Stimulated activated CD8-positive, alpha-beta memory T cell treated with anti-CD3 and anti-CD28 coated beads, Interleukin-2, amount 100 ng/mL, for 48 hours (primary cell): Measurements from ENCODE around the gene OR3A3.
"Not testable (repeated sequence)": the region's sequence is repeated elsewhere in the genome, so short reads cannot be mapped to it uniquely, and the experiment has no call there.

Experiments used
- DNase-seq, 2 donors: peaks; one replicate each; pipeline ENCODE4 v3.0.0-alpha.2; 2020; ENCODE audit warnings: low read depth in 2 of 2

OR3A3 gene

DNA sequence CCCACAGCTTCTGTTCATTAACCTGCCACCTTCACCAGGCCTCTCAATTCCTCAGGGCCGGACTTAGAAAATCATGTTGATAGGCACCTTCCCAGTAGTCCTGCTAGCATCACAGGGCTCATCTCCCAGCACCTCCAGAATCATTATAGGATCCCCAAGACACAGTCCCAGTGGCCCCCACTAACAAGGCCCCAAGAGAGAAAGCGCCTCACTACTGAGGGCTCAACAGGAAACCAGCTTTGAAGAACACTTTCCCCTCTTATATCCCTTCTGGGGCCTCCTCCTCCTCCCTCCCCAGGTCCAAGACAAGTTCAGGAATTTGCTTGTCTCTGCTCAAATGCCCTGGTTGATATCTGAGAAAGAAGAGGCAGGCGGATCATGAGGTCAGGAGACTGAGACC is at the start of gene OR3A3:
Gene OR3A3 (plus strand): TSS at position 301 of the 400 bp plus-strand sequence.
- no peak for DNase-seq

DNA sequence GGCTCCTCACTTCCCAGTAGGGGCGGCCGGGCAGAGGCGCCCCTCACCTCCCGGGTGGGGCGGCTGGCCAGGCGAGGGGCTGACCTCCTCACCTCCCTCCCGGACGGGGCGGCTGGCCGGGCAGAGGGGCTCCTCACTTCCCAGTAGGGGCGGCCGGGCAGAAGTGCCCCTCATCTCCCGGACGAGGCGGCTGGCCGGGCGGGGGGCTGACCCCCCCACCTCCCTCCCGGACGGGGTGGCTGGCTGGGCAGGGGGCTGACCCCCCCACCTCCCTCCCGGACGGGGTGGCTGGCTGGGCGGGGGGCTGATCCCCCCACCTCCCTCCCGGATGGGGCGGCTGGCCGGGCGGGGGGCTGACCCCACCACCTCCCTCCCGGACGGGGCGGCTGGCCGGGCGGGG is 40.0 kb upstream of the OR3A3 start:
- DNase-seq, result not testable (repeated sequence)

DNA sequence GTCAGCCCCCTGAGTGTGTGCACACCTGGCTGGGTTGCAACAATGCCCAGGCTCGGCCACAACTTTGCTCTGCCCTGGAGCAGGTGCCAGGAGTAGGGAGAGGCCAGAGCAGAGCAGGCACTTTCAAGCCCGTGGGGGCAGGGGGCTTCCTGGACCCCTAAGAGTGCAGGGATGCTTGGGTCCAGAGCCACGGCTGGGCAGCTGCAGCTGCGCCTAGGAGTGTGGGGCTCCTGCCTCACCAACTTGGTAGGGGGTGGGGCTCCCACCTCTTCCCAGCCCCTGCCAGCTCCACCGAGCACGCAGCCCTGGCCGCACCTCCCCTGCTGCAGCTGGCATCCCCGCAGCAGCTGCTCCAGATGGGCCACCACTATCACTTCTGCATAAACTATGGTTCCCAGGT is 32.8 kb upstream of the OR3A3 start:
- no peak for DNase-seq

DNA sequence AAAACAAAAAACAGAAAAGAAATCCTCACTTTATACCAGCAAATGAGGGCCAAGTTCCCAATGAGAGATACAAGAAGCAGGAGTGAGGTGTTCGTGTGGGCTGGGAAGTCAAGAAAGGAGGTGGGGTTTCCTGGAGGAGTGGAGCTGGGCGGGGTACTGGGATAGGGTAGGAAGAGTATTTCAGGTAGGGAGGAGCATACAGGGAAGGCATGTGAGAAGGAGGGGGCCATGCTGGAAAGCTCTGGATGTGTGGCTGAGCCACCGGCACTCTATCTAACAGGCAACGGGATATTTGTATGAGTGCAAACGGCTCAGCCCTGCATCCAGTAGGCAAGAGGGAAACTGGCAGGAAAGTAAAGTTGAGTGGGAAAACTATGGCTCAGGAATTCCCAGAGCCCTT is 29.2 kb upstream of the OR3A3 start:
- no peak for DNase-seq

DNA sequence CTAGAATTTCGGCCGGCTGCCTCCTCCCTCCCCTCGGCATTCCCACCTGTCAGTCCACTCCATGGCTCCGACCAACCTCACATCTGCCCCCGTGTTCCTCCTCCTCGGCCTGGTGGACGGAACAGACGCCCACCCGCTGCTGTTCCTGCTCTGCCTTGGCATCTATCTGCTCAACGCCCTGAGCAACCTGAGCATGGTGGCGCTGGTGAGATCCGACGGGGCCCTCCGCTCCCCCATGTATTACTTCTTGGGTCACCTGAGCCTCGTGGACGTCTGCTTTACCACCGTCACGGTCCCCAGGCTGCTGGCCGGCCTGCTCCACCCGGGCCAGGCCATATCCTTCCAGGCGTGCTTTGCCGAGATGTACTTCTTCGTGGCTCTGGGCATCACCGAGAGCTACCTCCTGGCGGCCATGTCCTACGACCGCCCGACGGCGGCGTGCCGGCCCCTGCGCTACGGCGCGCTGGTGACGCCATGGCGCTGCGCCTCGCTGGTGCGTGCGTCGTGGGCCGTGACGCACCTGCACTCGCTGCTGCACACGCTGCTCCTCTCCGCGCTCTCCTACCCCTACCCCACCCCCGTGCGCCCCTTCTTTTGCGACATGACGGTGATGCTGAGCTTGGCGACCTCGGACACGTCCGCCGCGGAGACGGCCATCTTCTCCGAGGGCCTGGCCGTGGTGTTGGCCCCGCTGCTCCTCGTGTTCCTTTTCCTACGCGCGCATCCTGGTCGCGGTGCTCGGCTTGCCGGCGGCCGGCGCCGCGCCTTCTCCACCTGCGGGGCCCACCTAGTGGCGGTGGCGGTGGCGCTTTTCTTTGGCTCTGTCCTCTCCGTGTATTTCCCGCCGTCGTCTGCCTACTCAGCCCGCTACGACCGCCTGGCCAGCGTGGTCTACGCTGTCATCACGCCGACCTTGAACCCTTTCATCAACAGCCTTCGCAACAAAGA is 25.0 kb upstream of the OR3A3 start, which contains the start of gene OR3A2:
Gene OR3A2 (minus strand): TSS at position 440 of the 948 bp plus-strand sequence.
- peak in 1 of 2 donors; percentile 9 for DNase-seq

DNA sequence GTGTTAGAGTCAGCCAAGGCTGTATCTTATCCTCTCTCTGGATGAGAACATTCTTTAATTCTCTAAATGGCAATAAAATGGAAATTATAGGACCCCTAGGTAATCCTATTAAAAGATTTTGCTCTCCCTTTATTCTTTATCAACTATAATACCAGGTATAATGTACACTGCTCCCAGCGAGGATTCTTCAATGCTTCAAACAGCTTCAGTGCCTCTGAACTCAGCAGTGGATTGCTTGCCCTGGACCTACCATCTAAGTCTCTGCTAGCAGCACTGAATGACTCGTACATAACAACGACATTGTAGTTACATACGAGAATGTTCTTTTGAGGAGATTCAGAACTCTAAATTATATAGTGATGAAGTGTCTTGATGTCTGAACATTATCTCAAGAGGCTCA is 21.4 kb upstream of the OR3A3 start:
- no peak for DNase-seq

DNA sequence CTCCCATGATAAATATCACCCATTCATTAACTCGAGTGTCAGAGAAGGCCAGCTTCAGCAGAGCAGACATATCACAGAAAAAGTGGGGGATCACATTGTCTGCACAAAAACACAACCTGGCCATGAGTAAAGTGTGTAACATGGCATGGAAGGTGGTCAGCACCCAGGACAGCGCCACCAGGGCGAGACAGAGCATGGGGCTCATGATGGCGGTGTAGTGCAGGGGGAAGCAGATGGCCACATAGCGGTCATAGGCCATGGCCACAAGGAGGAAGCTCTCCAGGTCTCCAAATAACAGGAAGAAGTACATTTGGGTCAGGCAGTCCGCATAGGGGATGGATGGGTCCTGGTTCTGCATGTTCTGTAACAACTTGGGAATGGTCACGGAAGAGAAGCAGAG is 13.4 kb upstream of the OR3A3 start:
- DNase-seq, result not testable (repeated sequence)

DNA sequence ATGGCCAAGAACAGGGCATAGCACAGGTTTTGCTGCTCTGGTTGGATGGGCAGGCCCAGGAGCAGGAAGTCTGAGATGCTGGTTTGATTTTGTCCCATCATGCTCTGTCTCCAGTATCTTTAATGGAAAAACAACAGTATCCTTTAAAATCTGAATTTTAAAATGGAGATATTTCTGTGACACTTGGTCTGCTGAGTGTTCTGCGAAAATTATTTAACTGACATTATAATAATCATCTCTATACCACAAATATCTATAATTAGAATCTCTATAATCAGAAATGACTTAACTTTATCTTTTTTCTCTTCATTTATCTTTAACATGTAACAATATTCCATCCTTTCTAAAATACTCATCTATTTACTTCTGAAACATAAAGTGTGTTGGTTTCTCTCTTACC is 12.9 kb upstream of the OR3A3 start, which contains the start of gene OR1E1:
Gene OR1E1 (minus strand): TSS at position 101 of the 400 bp plus-strand sequence. CDS start 0 bp downstream, at position 101.
- no peak for DNase-seq

DNA sequence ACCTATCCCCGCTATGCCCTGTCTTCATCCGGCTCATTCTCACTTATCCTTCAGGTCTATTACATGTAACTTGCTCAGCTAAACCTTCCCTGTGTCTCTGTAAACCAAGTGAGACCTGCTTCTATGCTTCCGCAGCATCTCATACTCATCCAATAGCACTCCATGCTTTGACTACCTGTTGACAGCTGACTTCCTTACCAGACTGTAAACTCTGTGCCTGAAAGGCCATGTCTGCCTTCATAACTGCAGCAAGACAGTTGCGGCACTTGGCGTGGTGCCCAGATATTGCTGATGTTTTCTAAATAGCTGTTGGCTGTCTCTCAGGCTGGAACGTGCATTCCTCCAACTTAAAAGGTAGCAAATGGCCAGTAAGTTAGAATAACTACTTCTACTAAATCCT is 11.1 kb upstream of the OR3A3 start:
- DNase-seq, result no peak

DNA sequence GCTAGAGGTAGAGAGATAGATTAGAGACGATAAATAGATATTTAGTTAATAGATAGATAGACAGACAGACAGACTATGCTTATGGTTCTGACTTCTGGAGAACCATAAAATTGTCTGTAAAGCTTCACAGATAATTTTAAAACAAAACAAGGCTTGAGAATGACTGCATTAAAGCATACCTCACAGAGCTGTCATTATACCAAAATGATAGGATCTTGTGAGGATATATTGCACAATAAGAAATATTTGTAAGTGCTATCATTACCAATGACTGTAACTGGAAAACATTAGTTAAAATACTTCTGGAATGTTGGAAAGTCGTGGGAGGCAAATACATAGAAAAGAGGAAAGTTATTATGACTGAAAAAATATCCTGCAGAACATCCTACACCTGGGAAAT is 9.4 kb upstream of the OR3A3 start:
- DNase-seq, result no peak

DNA sequence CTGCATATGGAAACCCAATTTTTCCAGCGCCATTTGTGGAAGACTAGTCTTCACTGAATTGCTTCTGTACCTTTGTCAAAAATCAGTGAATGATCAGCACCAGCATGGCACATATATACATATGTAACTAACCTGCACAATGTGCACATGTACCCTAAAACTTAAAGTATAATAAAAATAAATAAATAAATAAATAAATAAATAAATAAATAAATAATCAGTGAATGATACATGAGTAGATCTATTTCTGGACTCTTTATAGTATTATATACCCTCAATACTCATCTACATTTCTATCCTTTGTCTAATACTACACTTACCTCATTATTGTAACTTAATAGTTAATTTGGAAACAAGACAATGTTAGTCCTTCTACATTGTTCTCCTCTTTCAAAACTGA is 7.3 kb upstream of the OR3A3 start:
- not testable (repeated sequence) for DNase-seq

DNA sequence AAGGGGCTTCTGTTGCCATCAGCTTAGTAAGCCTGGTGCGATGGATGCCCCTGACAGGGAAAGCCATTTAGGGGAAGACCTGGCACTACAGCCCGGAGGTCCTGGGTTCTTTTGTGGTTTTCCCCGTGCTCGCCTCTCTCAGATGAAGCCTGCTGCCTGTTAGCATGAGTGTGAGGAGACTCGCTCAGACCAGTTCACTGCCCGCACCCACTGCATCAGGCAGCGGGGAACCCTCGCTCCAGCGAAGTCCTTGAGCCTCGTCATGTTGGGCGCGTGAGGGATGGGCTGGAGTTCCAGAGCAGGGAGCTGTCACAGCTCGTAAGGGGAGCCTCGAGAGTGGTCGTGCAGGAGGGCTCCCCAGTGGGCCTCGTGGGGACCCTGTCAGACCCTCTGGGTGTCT is 1.0 kb downstream of the OR3A3 start:
- DNase-seq, result not testable (repeated sequence)

DNA sequence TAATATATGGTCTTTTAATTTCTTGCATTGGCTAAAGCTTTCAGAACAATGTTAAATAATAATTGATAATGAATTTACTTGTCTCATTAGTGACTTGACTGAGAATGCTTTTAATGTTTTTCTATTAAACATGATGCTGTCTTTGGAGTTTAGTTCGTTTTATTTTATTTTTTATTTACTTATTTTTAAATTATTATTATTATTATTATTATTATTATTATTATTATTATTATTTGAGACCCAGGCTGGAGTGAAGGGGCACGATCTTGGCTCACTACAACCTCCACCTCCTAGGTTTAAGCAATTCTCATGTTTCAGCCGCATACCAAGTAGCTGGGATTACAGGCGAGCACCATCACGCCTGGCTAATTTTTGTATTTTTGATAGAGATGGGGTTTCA is 4.4 kb downstream of the OR3A3 start:
- DNase-seq, result no peak

DNA sequence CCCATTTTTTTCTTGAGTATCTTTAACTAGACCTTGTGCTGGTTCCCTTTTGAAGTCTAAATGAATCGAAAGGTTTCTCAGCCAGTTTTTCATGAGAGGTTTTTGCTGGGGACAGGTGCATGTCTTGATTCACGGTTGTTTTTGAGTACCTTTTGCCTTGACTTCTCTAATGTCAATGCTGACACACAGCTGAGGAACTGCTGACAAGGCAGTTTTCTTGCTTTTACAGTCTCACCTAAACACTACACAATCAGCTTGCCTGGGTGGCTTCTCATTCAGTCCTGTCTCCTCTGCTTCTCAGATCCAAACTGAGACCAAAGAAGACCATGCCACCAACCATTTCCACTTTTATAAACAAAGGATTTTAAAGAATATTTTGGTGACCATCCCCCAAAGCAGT is 7.1 kb downstream of the OR3A3 start:
- DNase-seq, result no peak

DNA sequence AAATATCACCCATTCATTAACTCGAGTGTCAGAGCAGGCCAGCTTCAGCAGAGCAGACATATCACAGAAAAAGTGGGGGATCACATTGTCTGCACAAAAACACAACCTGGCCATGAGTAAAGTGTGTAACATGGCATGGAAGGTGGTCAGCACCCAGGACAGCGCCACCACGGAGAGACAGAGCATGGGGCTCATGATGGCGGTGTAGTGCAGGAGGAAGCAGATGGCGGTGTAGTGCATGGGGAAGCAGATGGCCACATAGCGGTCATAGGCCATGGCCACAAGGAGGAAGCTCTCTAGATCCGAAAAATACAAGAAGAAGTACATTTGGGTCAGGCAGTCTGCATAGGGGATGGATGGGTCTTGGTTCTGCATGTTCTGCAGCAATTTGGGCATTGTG is 22.0 kb downstream of the OR3A3 start:
- DNase-seq, result peak in 1 of 2 donors; percentile 2

DNA sequence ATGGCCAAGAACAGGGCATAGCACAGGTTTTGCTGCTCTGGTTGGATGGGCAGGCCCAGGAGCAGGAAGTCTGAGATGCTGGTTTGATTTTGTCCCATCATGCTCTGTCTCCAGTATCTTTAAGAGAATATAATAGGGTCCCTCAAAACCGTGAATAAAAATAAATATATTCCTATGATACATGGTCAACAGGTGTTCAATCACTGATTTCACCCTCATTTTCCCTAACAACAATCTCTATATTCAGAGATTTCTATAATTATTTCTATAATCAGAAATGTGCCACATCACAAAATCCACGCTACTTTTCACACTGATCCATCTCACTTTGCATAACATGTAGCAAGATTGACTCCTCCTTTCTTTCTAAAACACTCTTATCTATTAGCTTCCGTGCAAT is 22.6 kb downstream of the OR3A3 start, which contains the start of gene OR1E2:
Gene OR1E2 (minus strand): TSS at position 101 of the 400 bp plus-strand sequence. CDS start 0 bp downstream, at position 101.
- DNase-seq, result no peak

DNA sequence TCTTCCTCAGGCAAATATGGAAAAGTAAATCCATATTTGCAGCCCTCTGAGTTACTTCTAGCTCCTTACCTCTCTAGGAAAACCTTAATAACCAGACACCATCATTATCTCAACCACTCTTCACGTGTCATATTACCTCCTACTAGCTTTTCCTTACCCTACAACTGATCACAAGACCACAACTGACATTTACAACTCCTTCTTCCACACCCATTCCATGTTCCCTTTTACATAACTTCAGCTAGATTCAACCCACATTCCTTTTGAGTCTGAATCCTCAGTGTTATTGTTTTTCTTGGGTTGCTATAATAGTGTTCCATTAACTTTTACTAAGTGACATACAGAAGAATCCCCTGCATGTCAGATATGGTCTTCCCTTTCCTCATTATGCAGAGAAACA is 27.2 kb downstream of the OR3A3 start:
- no peak for DNase-seq

DNA sequence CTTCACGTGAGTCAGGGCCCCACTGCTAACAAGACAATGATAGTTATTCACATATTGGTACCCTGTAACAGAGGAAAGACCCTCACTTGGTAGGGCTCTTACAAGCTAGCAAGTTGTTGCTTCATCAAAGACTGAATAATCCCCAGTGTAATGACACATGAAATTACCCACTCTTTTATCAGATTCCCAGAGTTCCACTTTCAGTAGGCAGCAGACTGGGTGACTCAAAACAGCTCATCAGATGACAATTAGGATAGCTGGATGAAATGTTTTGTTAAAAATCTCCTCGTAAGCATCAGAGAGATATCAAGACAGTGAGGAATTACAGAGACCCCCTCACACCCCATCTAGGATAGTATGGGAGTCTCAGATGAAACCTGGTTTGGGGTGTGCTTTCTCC is 29.3 kb downstream of the OR3A3 start:
- DNase-seq, result no peak

DNA sequence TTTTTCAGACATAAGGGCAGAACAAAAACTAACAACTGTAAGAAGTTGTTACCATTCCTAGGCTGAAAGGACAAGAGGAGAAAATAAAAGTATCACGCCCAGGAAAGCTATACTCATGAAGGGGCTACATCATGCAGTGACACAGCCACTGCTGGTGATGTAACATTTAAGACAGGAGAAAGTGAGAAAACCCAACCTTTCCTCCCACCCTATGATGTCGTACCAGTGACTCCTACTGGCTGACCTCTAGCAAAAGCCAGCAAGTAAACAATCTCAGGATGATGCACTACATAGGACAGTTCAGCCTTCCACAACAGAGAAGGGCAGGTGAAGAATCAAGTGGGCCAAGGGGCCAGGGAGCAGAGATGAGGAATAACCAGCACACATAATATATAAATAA is 36.5 kb downstream of the OR3A3 start:
- no peak for DNase-seq

DNA sequence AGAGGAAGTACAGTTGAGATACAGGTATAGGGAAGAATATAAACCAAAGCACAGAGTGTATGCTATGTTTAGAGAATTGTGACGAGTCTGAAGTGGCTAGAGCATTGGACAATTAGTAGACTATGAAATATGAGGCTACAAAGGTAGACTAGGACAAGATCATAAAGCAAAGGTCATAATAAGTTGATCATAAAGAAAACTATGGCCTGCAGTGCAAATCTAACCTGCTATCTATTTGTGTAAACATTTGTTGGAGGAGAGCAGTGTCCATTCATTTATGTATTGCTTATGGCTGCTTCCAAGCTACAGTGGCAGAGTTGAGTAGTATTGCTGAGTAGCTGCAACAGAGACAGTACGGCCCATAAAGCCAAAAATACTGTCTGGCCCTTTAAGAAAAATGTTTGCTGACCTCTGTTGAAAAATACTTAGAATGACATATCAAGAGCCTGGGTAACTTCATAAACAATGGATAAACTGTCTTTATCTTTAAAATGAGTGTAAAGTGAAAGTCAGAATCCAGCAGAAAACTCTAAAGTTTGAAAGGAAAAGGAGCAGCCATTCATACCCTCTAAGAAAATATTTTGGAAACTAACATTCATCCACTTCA is 37.0 kb downstream of the OR3A3 start:
- DNase-seq, result no peak

DNA sequence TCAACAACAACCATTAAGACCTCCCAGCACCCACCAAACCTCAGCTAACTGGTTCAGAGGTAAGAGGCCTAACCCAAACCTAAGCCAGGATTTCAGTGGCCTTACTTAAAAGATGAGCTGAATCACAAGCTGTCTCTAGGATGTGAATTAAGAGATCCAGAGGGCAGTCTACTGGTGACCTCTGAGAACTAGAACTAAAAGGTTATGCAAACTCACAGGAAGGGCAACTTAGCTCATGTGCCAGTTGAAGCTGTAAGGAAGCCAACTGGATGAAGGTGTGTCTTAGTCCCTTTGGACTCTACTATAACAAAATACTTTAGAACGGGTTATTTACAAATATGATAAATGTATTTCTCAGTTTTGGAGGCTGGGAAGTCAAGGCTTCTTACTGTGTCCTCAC is 55.2 kb downstream of the OR3A3 start:
- not testable (repeated sequence) for DNase-seq

DNA sequence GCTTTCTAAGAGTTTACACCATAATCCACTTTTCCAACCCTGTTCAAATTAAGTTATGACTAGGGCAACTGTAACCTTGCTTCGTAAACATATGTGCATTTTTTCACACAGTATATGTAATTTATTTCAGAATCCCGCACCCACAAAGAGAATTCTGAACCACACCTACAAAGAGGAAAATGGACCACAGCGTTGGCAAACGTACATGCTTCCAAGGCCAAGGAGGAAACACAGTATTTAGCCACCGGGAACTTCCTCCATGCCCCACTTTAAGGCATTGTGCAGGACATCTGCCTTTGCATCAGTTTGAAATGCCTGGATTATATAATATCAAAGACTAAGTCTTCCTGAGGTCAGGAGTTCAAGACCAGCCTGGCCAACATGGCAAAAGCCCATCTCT is 58.4 kb downstream of the OR3A3 start:
- DNase-seq, result no peak

DNA sequence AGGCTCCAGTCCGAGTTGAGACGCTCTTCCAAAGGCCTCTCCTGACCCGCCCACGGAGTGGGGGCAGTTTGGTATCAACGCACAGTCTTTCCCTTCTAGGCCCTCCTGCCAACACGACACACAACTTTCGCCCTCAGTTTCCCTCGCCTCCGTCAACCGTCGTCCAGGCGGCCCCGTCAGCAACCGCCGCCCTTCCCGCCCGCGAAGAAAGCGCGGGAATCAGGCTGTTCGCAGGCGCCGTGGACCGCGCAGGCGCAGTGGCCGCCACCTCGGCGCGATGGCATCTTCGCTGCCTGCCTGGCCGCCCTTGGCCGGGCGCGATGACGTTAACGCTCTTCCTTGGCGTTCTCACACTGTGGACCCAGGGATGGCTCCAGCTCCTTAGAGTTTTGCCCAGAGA is 60.4 kb downstream of the OR3A3 start, which contains the start of gene SPATA22:
Gene SPATA22 (minus strand): TSS at position 221 of the 400 bp plus-strand sequence. CDS start 2,494 bp downstream, outside the sequence.
- no peak for DNase-seq
